WTC11 (cell line): ENCODE results near the gene TTYH1.

Experiments
- CREB1 ChIP-seq: sonication (generic); formaldehyde crosslinking; IDR thresholded peaks from 2 replicates; pipeline ENCODE4 v1.8.0; 2023; ENCODE audit warnings: mild to moderate bottlenecking, missing genetic modification reagents
- TF ChIP-seq, protein P1 (sequence below): sonication (generic); formaldehyde crosslinking; IDR thresholded peaks from 2 replicates; pipeline ENCODE4 v1.8.0; 2022; ENCODE audit warnings: mild to moderate bottlenecking, missing genetic modification reagents
- TF ChIP-seq, protein P2 (sequence below): fragments of 200-600 bp; IDR thresholded peaks from 2 replicates; pipeline ENCODE4 v1.8.0; 2022; ENCODE audit warnings: antibody characterized with exemption
- TF ChIP-seq, protein P3 (sequence below): sonication (generic); formaldehyde crosslinking; IDR thresholded peaks from 2 replicates; pipeline ENCODE4 v1.8.1; 2023; ENCODE audit warnings: mild to moderate bottlenecking, missing genetic modification reagents, moderate library complexity
- TF ChIP-seq, protein P4 (sequence below): sonication (generic); formaldehyde crosslinking; IDR thresholded peaks from 2 replicates; pipeline ENCODE4 v1.8.1; 2022; ENCODE audit warnings: mild to moderate bottlenecking, moderate library complexity, missing genetic modification reagents
- TF ChIP-seq, protein P5 (sequence below): sonication (generic); formaldehyde crosslinking; IDR thresholded peaks from 2 replicates; pipeline ENCODE4 v1.8.0; 2022; ENCODE audit warnings: missing genetic modification reagents
- TF ChIP-seq, protein P6 (sequence below): sonication (generic); formaldehyde crosslinking; IDR thresholded peaks from 2 replicates; pipeline ENCODE4 v1.8.1; 2022; ENCODE audit warnings: low read depth, mild to moderate bottlenecking, moderate library complexity, missing genetic modification reagents, borderline replicate concordance
- TF ChIP-seq, protein P7 (sequence below): sonication (generic); formaldehyde crosslinking; IDR thresholded peaks from 2 replicates; pipeline ENCODE4 v1.8.1; 2023; ENCODE audit warnings: mild to moderate bottlenecking, missing genetic modification reagents, moderate library complexity

DNA sequence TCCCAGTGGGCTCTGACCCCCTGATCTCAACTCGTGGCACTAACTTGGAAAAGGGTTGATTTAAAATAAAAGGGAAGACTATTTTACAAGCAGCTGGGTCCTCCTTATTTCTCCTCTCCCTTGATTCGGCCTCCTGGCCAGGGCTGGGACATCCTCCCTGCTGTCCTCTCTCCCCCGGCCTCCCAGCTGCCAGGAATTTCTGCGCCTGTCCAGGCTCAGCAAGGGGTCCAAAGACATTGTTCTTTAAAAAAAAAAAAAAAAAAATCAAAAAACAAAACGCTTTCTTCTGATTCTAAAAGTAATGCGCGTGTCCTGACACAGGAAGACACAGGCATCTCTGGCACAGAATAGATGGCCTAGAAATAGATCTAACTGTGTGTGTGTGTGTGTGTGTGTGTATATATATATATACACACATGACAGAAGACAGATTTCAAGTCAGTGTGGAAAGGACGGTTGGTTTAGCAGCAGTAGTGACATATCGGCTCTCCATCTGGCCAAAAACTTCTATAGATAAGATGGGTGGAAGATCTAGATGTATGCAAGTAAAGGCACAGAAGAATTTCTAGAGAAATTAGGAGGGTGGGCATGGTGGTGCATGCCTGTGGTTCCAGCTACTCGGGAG lies 21.5 kb downstream of the TTYH1 start:
- TF ChIP-seq, protein P1, sequence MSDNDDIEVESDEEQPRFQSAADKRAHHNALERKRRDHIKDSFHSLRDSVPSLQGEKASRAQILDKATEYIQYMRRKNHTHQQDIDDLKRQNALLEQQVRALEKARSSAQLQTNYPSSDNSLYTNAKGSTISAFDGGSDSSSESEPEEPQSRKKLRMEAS (CRISPR knock-in tag): no peak
- TF ChIP-seq, protein P2, sequence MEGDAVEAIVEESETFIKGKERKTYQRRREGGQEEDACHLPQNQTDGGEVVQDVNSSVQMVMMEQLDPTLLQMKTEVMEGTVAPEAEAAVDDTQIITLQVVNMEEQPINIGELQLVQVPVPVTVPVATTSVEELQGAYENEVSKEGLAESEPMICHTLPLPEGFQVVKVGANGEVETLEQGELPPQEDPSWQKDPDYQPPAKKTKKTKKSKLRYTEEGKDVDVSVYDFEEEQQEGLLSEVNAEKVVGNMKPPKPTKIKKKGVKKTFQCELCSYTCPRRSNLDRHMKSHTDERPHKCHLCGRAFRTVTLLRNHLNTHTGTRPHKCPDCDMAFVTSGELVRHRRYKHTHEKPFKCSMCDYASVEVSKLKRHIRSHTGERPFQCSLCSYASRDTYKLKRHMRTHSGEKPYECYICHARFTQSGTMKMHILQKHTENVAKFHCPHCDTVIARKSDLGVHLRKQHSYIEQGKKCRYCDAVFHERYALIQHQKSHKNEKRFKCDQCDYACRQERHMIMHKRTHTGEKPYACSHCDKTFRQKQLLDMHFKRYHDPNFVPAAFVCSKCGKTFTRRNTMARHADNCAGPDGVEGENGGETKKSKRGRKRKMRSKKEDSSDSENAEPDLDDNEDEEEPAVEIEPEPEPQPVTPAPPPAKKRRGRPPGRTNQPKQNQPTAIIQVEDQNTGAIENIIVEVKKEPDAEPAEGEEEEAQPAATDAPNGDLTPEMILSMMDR: no peak
- TF ChIP-seq, protein P3, sequence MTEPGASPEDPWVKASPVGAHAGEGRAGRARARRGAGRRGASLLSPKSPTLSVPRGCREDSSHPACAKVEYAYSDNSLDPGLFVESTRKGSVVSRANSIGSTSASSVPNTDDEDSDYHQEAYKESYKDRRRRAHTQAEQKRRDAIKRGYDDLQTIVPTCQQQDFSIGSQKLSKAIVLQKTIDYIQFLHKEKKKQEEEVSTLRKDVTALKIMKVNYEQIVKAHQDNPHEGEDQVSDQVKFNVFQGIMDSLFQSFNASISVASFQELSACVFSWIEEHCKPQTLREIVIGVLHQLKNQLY (CRISPR knock-in tag): no peak
- TF ChIP-seq, protein P4, sequence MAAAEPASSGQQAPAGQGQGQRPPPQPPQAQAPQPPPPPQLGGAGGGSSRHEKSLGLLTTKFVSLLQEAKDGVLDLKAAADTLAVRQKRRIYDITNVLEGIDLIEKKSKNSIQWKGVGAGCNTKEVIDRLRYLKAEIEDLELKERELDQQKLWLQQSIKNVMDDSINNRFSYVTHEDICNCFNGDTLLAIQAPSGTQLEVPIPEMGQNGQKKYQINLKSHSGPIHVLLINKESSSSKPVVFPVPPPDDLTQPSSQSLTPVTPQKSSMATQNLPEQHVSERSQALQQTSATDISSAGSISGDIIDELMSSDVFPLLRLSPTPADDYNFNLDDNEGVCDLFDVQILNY (CRISPR knock-in tag): no peak
- TF ChIP-seq, protein P5, sequence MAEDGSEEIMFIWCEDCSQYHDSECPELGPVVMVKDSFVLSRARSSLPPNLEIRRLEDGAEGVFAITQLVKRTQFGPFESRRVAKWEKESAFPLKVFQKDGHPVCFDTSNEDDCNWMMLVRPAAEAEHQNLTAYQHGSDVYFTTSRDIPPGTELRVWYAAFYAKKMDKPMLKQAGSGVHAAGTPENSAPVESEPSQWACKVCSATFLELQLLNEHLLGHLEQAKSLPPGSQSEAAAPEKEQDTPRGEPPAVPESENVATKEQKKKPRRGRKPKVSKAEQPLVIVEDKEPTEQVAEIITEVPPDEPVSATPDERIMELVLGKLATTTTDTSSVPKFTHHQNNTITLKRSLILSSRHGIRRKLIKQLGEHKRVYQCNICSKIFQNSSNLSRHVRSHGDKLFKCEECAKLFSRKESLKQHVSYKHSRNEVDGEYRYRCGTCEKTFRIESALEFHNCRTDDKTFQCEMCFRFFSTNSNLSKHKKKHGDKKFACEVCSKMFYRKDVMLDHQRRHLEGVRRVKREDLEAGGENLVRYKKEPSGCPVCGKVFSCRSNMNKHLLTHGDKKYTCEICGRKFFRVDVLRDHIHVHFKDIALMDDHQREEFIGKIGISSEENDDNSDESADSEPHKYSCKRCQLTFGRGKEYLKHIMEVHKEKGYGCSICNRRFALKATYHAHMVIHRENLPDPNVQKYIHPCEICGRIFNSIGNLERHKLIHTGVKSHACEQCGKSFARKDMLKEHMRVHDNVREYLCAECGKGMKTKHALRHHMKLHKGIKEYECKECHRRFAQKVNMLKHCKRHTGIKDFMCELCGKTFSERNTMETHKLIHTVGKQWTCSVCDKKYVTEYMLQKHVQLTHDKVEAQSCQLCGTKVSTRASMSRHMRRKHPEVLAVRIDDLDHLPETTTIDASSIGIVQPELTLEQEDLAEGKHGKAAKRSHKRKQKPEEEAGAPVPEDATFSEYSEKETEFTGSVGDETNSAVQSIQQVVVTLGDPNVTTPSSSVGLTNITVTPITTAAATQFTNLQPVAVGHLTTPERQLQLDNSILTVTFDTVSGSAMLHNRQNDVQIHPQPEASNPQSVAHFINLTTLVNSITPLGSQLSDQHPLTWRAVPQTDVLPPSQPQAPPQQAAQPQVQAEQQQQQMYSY: no peak
- no peak for TF ChIP-seq CREB1 (CRISPR knock-in tag)
- TF ChIP-seq, protein P6, sequence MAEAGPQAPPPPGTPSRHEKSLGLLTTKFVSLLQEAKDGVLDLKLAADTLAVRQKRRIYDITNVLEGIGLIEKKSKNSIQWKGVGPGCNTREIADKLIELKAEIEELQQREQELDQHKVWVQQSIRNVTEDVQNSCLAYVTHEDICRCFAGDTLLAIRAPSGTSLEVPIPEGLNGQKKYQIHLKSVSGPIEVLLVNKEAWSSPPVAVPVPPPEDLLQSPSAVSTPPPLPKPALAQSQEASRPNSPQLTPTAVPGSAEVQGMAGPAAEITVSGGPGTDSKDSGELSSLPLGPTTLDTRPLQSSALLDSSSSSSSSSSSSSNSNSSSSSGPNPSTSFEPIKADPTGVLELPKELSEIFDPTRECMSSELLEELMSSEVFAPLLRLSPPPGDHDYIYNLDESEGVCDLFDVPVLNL: no peak
- TF ChIP-seq, protein P7, sequence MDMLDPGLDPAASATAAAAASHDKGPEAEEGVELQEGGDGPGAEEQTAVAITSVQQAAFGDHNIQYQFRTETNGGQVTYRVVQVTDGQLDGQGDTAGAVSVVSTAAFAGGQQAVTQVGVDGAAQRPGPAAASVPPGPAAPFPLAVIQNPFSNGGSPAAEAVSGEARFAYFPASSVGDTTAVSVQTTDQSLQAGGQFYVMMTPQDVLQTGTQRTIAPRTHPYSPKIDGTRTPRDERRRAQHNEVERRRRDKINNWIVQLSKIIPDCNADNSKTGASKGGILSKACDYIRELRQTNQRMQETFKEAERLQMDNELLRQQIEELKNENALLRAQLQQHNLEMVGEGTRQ: no peak
